ENCODE measurements around the gene GON4L. TPM values are rescaled to one million over a fixed set of nuclear protein-coding genes. Genes with fewer than 3 reads are reported as not detected.
"Not testable (repeated sequence)": the region's sequence is repeated elsewhere in the genome, so short reads cannot be mapped to it uniquely, and the experiment has no call there.

GON4L gene
- polyA plus RNA-seq, 1 donor, result 35.8 TPM

- peak; percentile 60 for DNase-seq
Measured at GRCh38 chr1:155871390-155871789, 14.4 kb upstream of the GON4L start.

- no peak for DNase-seq
Measured at GRCh38 chr1:155867766-155868165, 10.8 kb upstream of the GON4L start.

GRCh38 chr1:155864393-155864792, 7.4 kb upstream of the GON4L start:
- no peak for DNase-seq

GRCh38 chr1:155861896-155862295, 4.9 kb upstream of the GON4L start:
- DNase-seq, result no peak

GRCh38 chr1:155860970-155861510, 4.0 kb upstream of the GON4L start:
- DNase-seq, result peak; percentile 13

GRCh38 chr1:155859881-155860871, 3.2 kb upstream of the GON4L start:
- DNase-seq, result peak; percentile 86

GRCh38 chr1:155859234-155859829, 2.3 kb upstream of the GON4L start, which contains the start of gene SYT11:
TSS of gene SYT11 (plus strand) at chr1:155859567. CDS start at chr1:155859762, 195 bp downstream.
- DNase-seq, result peak; percentile 96

GRCh38 chr1:155858800-155859233, 1.8 kb upstream of the GON4L start:
- DNase-seq, result no peak

GRCh38 chr1:155856257-155856974, 598 bp downstream of the GON4L start:
- no peak for DNase-seq

GRCh38 chr1:155850345-155850744, 6.7 kb downstream of the GON4L start:
- DNase-seq, result no peak

GRCh38 chr1:155847823-155848529, 9.0 kb downstream of the GON4L start:
- DNase-seq, result no peak

- DNase-seq, result no peak
Measured at GRCh38 chr1:155844860-155845421, 12.1 kb downstream of the GON4L start.

GRCh38 chr1:155840386-155840785, 16.6 kb downstream of the GON4L start:
- no peak for DNase-seq

- DNase-seq, result no peak
Measured at GRCh38 chr1:155835548-155835947, 21.5 kb downstream of the GON4L start.

GRCh38 chr1:155834927-155835399, 22.1 kb downstream of the GON4L start:
- not testable (repeated sequence) for DNase-seq

- no peak for DNase-seq
Measured at GRCh38 chr1:155834296-155834926, 22.6 kb downstream of the GON4L start.

GRCh38 chr1:155833665-155834295, 23.2 kb downstream of the GON4L start:
- no peak for DNase-seq

GRCh38 chr1:155831279-155831976, 25.6 kb downstream of the GON4L start:
- no peak for DNase-seq

- DNase-seq, result no peak
Measured at GRCh38 chr1:155827450-155827849, 29.6 kb downstream of the GON4L start.

GRCh38 chr1:155816351-155816750, 40.7 kb downstream of the GON4L start:
- no peak for DNase-seq

All from hindlimb muscle (tissue), 1 donor.